ENCODE data around the gene TP53TG5.

Gene TP53TG5

DNA sequence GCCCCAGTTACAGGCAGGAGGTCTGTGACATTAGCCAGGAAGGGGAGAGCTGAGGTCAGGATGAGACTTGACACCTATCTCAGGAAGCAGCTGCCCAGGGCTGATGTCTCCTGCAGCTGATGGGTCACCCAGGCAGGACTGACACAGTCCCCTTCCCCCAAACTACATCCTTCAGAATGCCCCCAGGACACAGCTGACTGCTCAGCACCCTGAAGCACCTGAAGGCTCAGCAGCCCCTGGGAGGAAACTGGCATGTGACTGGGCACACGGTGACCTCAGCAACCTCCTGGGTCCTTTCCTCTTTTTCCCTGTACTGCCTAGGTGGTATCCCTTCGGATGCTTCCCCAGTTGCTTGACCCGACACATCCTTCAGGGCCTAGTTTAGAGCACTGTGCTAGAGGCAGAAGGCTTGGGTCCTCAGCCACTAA, 31.8 kb downstream of the TP53TG5 start:
- DNase-seq (ENCODE audit: low read depth) = no peak
- TF ChIP-seq, protein P1, sequence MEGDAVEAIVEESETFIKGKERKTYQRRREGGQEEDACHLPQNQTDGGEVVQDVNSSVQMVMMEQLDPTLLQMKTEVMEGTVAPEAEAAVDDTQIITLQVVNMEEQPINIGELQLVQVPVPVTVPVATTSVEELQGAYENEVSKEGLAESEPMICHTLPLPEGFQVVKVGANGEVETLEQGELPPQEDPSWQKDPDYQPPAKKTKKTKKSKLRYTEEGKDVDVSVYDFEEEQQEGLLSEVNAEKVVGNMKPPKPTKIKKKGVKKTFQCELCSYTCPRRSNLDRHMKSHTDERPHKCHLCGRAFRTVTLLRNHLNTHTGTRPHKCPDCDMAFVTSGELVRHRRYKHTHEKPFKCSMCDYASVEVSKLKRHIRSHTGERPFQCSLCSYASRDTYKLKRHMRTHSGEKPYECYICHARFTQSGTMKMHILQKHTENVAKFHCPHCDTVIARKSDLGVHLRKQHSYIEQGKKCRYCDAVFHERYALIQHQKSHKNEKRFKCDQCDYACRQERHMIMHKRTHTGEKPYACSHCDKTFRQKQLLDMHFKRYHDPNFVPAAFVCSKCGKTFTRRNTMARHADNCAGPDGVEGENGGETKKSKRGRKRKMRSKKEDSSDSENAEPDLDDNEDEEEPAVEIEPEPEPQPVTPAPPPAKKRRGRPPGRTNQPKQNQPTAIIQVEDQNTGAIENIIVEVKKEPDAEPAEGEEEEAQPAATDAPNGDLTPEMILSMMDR (IDR thresholded peaks at IDR 0.05; ENCODE audit: low read depth, low read length, missing control alignments) = no peak
- no peak overlapping the region for H3K4me3 ChIP-seq (ENCODE audit: low read depth, low read length)

DNA sequence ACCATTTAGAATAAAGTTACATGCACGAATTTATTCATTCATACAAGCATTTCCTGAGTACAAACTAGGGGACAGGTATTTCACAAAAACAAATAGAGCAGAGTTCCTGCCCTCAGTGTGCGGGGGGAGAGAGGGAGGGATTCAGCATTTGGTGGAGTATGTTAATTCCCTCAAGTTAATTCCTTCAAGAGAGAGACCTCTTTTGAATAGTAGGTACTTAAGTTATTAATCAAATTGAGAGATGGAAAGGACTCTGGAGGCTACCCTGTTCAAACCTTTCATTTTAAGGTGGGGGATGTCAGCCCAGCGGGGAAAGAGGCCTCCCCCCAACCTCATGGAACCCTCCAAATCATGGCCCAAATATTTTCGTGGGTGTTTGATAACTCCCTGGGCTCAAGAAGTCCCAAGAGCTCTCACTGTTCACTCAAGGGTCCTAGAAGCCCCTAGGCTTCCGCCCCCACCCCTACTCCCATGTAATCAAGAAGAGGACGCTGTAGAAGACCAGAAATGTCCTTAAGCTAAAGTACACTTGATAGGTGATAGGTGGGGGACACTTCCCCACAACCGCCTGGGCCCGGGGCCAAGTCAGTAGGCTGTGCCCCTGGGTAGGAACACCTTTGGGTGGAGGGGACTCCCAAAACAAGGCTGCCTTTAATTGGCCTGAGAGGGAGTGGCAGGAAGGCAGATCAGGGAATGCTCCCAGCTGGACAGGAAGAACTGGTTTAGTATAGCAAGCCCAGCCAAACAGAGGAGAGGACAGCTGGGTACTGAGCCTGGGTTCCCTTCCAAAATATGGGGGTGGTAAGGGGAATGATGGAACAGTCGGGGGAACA, 32.8 kb downstream of the TP53TG5 start:
- DNase-seq (ENCODE audit: low read depth) = no peak
- no peak overlapping the region for H3K4me3 ChIP-seq (ENCODE audit: low read depth, low read length)
- TF ChIP-seq, protein P1 (IDR thresholded peaks at IDR 0.05; ENCODE audit: low read depth, low read length, missing control alignments) = no peak

DNA sequence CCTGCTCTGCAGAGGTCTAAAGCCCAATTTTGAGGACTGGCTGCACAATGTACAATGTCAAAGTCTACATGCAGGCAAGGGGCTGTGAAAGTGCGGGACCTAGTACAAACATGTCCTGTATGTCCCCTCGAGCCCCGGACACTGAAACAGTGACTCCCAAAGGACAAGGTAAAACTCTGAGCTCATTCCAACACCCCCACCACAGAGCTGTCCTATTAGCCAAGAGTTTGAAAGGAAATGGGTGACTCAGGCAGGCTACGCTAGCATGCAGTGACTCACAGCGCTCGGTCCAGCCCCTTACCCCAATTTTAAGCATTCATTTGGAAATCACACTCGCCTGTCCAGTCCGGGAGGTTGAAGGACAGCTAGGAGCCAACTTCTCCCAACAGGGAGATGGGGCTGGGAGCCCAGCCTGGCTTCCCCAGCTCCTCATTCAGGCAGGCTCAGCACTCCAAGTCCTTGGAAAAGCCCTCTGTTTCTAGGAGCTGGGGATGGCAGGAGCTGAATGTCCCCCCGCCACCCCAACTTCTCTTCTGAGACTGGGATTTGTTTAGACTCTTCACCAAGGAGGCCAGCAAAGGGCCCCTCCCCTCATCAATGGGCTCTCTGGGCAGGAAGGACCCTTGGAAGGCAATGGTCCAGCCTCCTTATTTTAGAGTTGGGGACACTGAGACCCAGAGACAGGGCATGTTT, 33.8 kb downstream of the TP53TG5 start:
- DNase-seq (ENCODE audit: low read depth) = no peak
- H3K4me3 ChIP-seq (ENCODE audit: low read depth, low read length) = no peak overlapping the region
- TF ChIP-seq, protein P1 (IDR thresholded peaks at IDR 0.05; ENCODE audit: low read depth, low read length, missing control alignments) = no peak

DNA sequence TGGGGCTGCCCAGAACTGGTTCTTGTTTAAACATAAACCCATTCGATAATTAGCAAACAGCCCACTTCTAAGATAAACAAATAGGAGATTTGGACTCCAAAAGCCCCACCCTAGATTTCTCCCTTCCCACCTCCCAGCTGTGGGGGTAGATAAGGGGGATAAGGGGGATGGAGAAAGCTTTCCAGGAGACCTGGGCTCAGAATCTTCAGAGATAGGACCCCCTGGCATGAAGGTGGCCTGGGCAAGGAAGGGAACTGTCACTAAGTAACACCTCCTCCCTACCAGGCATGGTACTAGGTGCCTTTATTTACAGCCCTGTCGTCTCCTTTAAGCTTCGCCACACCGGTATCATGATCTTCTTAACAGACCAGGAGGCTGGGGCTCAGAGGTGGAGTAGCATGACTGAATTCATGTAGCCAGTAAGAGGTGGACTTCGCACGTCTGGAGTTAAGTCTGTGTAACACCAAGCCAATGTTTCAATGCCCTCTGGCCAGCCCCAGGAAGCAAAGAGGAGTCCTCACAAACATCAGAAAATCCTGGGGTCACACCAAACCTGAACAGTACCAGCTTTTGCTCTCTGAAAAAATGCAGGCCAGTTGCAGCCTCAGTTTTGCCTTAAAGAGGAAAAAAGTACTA, 34.5 kb downstream of the TP53TG5 start:
- TF ChIP-seq, protein P1 (IDR thresholded peaks at IDR 0.05; ENCODE audit: low read depth, low read length, missing control alignments) = no peak
- DNase-seq (ENCODE audit: low read depth) = no peak
- H3K4me3 ChIP-seq (ENCODE audit: low read depth, low read length) = no peak overlapping the region

DNA sequence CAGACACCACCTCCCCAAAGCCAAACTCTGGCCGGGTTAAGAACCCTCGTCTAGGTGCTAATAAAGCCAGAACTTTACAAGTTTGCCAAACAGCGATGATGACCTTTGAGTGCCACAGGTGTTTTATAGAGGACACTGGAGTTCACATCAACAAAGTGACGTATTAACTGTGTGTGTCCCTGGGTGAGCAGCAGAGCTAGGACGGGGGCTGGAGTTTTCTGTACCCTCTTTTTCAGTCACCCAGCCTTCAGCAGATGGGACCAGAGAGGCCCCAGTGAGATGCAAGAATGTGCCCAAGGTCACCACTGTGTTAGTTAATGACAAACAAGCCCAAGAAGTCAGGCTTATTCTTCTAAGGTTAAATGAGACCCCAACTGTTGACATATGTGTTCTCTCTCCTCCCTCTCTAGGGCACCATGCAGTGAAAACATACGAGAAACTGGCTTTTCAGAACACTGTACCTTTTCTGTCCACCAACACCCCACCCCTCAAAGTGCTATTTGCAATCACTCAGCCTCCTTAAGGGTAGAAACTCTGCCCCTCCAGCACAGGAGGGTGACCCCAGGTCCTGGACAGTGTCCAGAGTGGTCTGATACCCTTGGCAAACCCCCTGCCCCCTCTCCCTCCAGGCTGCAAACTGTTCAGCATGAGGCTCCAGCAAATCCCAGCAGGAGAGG, 35.1 kb downstream of the TP53TG5 start:
- DNase-seq (ENCODE audit: low read depth) = no peak
- TF ChIP-seq, protein P1 (IDR thresholded peaks at IDR 0.05; ENCODE audit: low read depth, low read length, missing control alignments) = no peak
- no peak overlapping the region for H3K4me3 ChIP-seq (ENCODE audit: low read depth, low read length)

DNA sequence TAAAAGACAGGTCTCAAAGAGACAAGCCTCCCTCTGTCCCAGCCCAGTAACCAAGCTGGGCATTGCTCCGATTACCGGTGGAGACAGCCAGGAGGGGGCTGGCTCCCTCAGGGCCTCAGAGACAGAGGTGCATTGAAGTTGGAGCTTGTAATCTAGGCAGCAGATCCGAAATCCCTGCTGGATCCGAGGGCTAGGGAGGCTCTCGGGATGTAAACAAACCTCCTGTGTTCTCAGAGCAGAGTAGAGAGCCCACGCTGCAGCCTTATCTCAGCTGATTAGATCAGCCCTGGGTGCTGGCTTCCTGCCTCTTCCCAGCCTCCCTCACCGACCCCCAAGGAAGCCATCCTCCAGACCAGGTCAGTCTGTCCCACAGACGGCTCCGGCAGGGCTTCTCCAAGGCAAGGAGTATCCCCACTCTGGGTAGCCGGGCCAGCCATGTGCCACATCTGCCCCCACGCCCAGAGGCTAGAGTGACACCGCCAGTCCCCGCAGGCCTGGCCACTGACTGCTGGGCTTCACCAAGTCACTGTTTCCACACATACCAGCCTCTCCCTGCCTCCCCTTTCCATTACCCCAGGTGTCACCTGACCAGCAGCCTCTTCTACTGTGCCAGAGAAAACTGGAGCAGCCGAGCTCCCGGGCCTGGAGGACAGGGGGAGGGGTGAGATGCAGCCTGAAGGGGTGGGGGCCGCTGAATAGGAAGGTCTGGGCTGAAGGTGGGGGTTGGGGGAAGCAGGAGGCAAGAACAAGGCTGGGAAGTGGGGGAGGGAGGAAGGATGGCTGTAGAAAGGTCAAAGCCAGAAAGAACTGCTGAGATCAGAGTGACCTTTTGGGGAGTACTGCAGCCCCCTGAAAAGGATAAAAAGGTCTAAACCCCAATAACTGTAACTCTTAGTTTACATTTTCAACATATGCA, 35.9 kb downstream of the TP53TG5 start:
- H3K4me3 ChIP-seq (ENCODE audit: low read depth, low read length) = no peak overlapping the region
- TF ChIP-seq, protein P1 (IDR thresholded peaks at IDR 0.05; ENCODE audit: low read depth, low read length, missing control alignments) = no peak
- no peak for DNase-seq (ENCODE audit: low read depth)

All from GM12864 (cell line).